Hindlimb muscle (tissue), 1 donor: ENCODE data around the gene SCN2A. TPM values are rescaled to one million over a fixed set of nuclear protein-coding genes. Genes with fewer than 3 reads are reported as not detected.
"Not testable (repeated sequence)": the region's sequence is repeated elsewhere in the genome, so short reads cannot be mapped to it uniquely, and the experiment has no call there.

Source experiments
- DNase-seq: peaks from one replicate; pipeline ENCODE4 v3.0.0-alpha.2; 2013
- polyA plus RNA-seq: library from polyadenylated mRNA; unstranded; fragments of 120-200 nt; gene quantifications from one replicate; pipeline ENCODE4 v1.2.1, GENCODE V29; 2013; ENCODE audit not compliant: insufficient read length

The SCN2A gene
- polyA plus RNA-seq, 1 donor, result not detected

DNA sequence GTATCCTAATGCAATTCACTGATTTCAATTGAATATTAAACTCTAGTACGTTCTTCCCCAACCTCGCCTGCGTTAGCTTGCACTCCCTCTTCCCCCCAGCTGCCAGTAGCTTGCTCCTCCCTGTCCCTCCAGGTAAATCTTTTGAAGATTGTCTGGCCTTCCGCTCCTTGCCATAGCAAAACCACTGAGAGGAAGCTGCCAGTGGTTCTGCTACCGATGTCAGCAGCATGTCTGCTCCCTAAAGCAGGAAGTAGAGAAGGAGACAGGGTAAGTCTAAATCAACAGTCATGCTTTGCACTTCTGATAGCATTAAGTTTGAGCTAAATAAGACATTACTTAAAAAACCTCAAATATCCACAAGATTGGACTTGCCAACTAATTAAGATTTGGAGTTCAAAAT lies 89.1 kb downstream of the SCN2A start:
- DNase-seq, result no peak

DNA sequence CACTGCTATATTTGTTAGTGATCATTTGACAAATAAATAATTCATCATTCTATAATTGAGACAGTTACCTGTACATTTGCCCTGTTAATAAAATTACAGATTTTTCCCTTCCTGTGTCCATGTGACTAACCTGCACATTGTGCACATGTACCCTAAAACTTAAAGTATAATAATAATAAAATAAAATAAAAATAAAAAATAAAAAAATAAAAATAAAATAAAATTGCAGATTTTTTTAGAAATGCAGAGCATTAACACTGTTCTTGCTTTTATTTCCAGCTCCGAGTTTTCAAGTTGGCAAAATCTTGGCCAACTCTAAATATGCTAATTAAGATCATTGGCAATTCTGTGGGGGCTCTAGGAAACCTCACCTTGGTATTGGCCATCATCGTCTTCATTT lies 105.1 kb downstream of the SCN2A start:
- DNase-seq, result not testable (repeated sequence)

DNA sequence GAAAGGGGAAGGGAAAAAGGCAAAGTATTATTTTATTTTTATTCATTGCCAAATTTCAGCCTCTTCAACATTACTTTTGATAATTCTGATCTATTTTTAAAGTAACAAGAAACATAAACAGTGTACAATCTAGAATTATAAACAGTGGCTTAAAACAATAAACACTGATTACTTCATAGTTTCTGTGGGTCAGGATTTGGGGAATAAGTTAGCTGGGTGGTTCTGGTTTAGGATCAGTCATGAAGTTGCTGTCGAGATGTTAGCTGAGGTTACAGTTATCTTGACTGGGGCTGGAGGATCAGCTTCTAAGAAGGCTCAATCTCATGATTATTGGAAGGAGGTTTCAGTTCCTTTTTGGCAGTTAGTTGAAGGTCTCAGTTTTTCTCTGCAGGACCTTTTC lies 109.2 kb downstream of the SCN2A start:
- DNase-seq, result no peak

DNA sequence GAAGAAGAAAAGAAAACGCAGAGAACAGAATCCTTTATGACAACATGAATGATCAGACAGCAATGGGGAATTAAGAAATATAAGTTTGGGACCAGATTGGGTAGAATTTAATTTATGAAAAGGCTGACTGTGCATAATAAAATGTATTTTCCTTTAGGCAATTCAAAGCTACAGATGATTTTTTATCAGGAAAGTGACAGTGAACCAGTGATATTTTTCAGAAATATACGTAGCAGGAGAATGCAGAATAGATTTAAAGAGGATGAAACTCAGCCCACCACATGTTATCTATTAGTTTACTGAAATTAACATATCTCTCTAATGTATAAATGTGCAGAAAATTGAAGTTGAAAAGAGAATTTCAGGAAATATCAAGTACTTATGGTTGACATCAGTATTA lies 110.0 kb downstream of the SCN2A start:
- no peak for DNase-seq

DNA sequence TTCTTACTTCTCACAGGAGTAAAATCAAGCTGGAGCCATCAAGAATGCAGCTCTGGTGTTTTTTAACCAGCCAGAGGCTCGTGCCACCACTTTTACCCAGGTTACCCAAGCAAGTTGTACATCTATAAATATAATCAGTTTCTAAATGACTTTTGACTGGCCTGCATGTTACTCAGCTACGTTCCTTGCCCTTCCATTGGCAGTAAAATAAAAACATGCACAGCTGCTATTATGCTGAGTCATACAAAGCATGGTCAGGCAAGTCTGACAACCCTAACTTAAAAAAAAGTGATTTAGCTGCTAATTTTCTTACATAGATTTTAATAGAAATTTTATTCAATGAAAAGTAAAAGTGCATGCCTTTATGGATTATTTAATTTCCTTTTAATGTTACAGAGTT lies 118.5 kb downstream of the SCN2A start:
- no peak for DNase-seq

DNA sequence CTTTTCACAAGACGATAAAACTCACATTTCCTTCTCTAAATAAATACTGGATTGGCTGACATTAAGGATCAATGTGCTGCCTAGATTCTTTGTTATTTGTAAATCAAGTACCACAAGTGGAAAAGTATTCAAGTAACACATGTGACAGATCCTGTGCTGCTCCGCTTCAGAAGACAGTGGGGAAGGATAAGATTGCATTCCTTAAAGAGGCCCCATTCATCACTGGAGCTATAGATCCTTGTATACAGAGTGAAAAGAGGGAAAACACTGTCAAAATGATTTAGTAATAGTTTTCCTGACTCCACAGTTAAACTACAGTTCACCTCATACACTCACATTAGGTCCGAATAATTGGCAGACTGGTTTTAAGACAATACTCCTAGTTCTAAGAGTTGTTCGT lies 122.3 kb downstream of the SCN2A start:
- DNase-seq, result no peak

DNA sequence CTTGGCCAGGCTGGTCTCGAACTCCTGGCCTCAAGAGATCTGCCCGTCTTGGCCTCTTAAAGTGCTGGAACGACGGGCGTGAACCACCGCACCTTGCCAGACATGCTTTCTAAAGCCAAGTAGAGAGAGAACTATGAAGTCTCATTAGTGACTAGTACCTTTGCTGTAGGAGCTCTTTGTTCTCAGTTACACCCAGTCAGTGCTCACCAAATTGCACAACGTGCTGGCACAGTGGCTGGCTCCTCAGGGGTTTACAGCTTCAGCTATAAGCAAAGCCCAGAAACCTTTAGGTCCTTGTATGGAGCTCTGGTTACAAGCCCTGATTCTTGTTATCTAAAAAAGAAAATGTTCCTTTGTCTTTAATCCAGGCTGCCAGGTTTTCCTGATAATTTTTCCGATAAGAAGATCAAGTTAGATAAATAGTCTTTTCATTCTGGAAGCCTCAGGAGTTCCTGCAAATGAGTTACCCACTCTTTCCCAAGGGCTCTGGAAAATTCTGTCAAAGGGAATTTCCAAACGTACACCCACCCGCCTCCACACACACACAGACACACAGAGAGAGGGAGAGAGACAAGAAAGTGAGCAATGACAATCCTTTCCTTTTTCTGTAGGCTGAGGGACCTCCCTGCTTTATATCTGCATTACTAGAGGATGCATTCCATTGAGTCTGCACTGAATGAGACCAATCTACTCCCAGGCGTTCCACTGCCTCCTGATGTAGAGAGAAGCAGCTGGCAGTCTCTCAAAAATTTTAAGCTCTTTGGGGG lies 130.1 kb downstream of the SCN2A start:
- no peak for DNase-seq

DNA sequence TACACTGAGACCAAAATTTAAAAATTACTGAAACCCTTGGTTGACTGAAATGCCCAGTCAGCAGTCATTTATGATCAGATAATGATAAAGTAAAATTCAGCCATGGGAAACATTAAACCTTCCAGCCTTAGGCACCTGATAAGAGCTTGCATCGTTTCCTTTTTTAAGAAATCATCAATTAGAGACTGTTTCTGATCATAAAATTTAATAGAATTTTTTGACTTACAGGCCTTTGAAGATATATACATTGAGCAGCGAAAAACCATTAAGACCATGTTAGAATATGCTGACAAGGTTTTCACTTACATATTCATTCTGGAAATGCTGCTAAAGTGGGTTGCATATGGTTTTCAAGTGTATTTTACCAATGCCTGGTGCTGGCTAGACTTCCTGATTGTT lies 130.7 kb downstream of the SCN2A start:
- no peak for DNase-seq

DNA sequence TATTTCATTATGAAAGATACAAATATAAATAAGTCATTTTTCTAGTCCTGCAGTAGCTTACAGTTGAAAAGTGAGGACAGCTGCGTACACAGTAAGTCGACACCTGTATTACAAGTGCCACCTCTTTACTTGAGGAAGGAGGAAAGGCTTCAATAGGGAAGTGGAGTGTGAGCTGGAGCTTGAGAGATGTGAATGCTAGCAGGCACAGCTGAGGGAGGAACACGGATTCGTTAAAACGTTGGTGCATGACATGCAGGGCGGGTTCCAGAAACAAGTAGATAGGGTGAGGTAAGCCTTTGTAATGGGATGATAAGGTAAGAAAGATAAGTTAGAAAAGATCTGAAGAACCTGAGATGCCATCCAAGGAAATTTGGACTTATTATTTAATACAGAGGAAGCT lies 132.1 kb downstream of the SCN2A start:
- no peak for DNase-seq

DNA sequence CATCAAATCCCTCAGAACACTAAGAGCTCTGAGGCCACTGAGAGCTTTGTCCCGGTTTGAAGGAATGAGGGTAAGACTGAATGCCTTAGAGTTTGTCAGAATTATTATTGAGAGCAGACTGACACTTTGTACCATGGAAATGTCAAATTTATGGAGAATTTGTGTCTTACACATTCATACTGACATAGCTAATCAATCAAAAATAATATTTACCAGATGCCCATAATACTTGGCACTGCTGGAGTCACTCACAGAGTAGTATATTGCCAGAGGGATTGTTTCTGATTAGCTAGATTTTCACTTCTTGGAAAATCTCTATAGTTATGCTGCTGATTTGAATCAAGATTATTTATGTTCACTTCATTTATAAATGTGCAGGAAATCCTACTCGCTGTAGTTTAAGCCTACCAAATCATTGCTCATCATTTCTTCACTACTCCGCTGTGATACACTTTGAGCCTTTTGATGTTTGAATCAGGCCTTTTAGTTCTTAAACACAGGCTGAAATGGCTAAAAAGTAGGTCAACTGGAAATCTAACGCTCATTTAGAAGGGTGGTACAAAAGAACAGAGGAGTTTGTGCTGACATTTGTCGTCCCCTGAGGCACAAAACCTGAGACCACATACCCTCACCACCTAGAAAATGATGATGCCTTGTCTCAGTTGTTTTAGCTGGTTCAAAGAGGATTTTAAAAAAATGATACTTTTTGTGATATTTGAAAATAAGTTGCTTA lies 134.2 kb downstream of the SCN2A start:
- DNase-seq, result no peak

DNA sequence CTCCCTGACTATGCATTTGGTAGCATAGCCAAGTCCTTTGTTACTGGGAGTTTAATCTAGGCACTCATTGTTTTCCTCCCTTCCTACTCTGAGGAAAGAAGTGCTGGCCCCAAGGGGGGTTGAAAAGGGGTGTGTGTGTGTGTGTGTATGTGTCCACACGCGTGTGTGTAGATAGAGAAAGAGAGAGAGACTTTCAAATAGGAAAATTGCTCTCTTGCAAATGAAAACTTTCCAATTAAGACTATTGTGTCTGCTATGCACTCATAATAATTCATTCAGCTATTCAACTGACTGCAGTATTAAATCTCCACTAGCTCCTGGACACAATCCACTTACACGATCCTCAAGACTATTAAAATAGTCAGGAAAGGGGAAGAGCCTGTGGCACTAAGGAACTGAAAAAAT lies 137.4 kb downstream of the SCN2A start:
- no peak for DNase-seq

DNA sequence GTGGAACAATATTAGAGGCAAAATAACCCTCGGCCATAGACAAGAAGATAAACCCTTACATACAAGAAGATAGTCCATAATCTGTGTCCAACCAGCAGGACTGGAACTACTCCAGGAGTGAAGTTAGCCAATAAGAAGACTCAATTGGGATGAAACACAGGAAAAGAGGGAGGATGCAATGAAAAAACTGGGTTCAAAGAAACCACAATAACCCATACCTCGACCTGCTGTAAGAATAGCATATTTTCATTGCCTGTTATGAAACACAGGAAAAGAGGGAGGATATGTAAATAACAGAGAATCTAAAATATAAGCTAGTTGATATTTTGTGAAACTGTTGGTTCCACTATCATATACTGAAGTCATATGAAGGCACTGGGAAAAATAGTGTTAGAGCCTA lies 143.1 kb downstream of the SCN2A start:
- no peak for DNase-seq

DNA sequence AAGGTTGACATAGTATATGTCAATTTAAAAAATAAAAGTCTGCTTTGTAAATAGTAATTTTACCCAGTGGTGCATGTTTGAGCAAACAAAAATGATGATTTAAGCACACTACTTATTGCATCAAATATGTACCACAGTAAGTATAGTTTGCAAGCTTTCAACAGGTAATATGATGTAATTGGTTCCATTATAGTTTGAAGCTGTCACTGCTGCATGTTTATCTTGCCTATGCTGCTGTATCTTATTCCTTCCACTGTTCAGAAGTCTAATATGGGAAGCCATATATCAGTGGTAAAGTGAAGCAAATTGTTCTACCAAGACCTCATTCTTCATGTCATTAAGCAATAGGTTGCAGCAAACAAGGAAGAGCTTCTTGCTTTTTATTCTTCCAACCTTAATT lies 151.7 kb downstream of the SCN2A start:
- no peak for DNase-seq

DNA sequence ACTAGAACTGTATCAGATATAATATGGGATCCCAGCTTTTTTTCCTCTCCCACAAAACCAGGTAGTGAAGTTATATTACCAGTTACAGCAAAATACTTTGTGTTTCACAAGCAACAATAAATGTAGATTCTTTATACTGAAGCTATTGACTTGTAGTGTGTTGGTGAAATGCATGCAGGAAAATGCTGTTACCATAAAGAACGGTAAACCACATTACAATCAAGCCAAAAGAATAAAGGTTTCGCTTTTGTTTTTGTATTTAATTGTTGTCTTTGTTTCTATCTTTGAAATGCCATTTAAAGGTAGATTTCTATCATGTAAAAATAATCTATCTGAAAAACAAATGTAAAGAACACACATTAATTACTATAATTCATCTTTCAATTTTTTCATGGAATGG lies 152.6 kb downstream of the SCN2A start:
- DNase-seq, result no peak

DNA sequence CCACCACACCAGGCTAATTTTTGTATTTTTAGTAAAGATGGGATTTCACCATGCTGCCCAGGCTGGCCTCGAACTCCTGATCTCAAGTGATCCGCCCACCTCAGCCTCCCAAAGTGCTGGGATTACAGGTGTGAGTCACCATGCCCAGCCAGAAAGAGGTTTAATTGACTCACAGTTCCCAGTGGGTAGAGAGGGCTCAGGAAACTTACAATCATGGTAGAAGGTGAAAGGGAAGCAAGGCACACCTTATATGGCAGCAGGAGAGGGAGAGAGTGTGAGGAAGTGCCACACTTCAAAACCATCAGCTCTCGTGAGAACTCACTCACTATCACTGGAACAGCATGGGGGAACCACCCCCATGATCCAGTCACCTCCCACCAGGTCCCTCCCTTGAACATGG lies 159.4 kb downstream of the SCN2A start:
- DNase-seq, result not testable (repeated sequence)

DNA sequence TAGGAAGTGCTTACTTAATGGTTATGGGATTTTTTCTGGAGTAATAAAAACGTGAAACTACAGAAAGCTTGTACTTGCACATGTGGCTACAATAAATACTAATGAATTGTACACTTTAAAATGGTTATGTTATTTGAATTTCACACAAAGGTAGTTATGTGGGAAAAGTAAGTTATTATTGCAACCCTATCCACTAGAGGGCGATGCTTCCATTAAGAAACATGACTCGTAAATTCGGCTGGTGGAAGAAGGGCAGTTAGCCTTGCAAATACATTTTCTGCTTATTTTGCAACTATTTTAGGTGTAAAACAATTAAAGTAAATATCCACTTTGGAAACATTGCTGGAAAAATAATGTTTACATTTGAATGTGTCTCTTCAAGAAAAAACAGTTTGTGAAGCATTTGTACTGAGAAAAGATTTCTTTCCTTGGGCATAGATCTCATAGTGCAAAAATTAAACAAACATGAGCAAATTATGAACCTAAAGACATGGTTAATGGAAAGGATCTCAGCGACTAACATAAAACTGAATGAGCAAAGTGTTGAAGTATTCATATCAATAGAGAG lies 162.2 kb downstream of the SCN2A start:
- peak; percentile 66 for DNase-seq

DNA sequence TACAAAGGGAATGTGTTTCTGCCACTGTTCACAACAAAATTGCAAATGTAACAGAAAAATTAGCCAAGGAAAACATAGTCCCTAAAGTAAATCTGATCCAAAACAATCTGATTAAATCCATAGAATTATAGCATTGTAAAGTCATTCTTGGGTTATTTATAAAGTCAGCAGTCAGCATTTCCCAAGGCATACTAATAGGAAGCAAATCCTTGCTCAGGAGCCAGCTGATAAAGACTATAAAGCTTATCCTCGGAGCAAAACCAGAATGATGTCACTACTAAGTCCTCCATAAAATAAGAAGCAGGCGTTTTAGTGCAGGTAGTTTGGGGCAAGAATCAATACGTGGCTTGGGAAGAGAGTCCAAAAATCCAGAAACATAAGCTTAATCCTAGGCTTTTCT lies 162.9 kb downstream of the SCN2A start:
- DNase-seq, result no peak

DNA sequence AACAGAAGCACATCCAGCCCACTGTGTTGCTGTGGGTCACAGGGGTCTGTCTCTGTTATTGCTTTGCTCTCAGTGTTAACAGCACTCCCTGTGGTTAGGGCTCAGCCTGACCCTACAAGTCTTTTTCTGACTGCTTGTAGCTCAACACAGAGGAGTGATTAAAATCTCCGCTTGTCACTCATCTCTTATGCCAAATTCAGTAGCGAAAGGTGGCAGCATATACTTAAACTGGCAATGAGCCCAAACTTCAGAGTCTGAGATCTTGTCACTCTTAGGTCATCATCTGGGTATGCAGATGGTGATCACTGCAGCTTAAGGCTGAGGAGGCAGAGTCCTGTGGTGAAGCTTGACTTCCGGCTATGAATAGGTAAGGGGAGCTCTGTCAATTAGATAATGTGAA lies 167.0 kb downstream of the SCN2A start:
- no peak for DNase-seq

DNA sequence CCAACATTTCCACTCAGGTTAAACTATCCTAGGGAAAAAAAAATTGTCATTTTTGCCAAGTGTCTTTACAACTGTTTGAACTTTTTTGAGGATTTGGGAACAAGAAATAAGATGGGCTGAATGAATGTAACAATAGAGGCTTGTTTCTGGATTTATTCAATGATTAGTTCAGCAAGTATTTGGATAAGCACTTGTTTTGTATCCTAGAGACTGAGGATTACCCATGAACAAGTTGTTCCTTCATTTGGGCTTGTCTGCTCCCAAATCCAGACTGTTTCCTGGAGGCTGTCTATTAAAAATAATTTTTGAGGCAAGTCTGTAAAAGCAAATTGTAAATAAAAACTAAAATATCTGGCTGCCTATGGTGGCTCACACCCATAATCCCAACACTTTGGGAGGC lies 168.3 kb downstream of the SCN2A start:
- no peak for DNase-seq

DNA sequence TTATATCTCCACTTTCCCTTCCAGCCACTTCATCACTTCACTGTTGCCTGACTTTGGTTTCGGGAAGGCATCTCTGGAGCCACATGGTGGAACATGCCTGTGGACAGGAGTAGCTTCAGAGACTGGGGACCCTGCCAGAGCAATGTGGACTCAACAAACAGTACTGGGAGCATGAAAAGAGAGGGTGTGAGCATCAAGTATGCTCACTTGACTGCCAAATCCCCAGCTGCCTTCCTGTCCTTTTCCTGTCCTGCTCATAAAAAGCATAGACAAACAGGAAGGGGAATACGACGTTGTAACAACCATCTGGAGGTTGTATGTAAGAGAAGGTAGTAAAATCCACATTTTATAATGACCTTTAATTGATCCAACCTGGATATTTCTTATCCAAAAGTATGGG lies 169.0 kb downstream of the SCN2A start:
- no peak for DNase-seq

DNA sequence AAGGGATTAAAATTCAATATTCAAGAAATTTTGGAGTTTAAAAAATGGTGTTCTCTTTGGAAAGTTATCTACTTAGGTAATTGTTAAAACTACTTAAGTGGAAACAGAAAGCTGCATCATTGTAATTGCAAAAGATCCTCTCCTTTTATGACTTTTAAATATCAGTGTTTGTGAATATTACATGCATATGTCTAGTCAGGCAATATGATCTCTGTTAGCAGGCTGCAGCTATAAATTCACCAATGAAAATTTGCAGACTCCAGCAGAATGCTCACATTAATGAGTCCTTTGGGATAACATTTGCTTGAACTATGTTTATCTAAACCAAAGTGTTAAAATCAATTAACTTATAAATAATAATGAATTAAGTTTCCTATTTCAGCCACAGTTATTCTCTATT lies 171.1 kb downstream of the SCN2A start:
- no peak for DNase-seq

DNA sequence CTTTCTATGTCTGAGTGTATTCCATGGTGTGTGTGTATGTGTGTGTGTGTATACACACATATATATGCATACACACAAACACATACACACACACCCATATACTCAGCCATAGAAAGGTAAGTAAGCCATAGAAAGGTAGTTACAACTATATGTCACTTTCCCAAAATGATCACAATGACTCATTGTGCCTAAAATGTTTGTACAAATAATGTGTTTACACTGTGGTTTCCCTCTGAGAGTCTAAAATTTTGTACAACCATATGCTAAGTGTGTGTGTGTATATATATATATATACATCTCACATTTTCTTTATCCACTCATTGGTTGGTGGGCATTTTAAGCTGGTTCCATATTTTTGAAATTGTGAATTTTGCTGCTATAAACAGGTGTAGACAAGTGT lies 175.0 kb downstream of the SCN2A start:
- no peak for DNase-seq

DNA sequence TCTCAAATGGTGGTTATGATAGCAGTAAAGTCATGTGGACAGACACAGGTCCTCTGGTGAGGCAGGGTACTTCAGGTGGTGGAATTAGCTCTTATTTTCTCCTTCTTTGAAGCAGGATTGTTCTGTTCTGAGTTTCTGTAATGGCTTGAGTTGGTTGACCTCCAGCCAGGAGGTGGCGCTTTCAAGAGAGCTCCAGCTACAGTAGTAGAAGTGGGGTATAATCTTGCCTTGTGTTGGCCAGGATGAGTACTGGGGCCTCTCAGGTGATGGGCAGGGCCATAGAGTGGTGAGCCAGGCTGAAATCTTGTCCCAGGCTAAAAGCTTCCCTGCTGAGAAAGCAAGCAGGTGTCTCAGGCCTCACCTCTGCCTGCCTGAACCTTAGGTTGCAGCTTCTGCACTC lies 177.8 kb downstream of the SCN2A start:
- DNase-seq, result no peak

DNA sequence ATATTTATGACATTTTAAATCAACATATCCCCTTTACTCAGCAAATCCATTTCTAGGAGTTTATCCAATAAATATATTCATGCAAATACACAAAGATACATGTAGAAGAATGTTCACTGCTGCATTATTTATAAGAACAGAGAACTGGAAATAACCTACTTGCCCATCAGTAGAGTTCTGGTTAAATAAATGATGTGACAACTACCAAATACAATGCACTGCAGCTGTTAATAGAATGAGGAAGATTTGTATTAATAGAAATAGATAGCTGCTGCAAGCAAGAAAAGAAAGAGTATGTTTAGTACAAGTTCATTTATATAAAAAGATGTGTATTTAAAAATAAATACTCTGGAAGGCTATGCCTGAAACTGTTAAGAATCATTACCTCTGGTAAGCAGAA lies 181.0 kb downstream of the SCN2A start:
- no peak for DNase-seq
